ENCODE results near the gene WNT5B.
"Not testable (repeated sequence)": the region's sequence is repeated elsewhere in the genome, so short reads cannot be mapped to it uniquely, and the experiment has no call there.

Gene WNT5B

DNA sequence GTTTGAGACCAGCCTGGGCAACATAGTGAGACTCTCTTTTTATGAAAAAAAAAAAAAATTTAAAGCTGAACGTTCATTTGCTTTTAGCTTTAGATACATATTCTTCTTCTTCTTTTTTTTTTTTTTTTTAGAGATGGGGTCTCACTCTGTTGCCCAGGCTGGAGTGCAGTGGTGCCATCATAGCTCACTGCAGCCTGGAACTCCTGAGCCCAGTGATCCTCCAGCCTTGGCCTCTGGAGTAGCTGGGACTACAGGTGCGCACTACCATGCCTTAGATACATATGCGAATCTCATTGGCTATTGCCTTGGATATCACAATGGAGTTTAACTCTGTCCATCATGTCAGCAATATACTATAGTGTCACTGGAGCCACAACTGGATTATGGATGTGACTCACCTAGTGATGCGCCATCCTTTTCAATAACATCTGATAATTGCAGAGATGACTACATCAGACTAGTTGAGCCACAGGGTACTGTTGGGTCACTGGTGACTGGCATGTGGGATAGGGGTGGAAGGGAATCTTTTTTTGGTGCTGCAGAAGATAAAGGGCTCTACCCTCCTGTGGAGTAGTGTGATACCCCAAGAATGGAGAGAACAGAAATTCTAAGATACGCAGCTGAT lies 59.2 kb downstream of the WNT5B start:
- DNase-seq (ENCODE audit: low read depth in 2 of 2, low spot score in 1 of 2) = no peak

GRCh38 chr12:1690578-1691122 lies 61.6 kb downstream of the WNT5B start, which contains the start of gene ADIPOR2:
ADIPOR2 (plus strand) TSS chr12:1691070; CDS start chr12:1754344, 63,274 bp downstream.
- peak; percentile 80 to 90 for DNase-seq (ENCODE audit: low read depth in 2 of 2, low spot score in 1 of 2)

DNA sequence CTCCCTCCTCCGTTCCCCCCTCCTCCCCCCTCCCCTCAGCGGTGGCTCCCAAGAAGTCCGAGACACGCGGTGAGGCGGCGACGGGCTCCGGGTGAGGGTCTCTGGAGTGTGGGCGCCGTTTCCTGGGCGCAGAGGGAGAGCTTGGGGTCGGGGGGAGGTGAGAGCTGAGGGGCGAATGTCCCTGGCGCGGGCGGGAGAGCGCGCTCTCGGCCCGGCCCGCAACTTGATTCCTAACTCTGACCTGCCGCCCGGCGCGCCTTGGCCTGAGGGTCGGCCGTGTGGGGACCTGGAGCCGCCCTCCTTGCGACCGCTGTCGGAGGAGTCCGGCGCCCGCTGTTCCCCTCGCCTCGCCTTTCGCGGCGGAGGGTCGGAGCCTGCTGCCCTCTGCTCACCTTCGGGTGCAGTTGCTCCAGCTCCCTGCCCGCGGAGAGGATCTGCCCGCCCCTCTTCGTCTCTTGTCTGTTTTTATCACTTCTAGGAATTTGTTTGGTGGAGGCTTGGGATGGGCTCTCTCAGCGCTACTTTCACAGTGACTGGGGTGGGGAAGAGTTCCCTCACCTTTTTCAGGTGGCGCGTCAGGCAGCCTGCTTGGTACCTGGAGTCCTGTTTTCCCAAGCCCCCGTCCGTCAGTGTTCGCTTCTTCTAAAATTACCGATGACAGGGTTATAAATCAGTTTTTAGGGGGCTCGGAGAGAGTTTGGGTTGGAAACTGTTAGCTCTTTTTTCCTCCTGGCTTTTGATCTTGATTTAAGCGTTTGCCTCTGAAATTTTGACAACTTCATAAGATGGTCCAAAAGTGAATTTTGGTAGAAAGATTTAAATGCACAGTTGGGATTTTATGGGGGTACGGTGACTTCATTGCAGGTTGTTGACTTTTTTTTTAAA lies 62.3 kb downstream of the WNT5B start:
- DNase-seq (ENCODE audit: low read depth in 2 of 2, low spot score in 1 of 2) = peak in 1 of 2 donors; percentile 6

DNA sequence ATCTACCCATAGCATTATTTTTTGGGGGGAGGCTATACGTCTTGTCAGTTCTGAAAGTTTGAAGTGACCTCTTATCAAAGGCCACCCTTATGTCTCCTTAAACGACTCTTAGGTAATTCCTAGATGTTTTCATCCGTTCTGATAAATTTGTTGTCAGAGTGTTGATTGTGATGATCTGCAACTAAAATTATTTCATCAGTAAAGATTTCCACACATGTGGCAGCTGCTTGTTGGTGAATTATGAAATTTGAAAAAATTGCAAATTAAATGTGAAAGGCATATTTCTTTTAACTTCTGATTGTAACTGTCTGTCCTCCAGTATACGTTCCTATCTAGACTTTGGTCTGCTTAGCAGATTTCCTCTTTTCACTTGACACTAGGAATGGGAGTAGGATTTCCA lies 63.2 kb downstream of the WNT5B start:
- no peak for DNase-seq (ENCODE audit: low read depth in 2 of 2, low spot score in 1 of 2)

DNA sequence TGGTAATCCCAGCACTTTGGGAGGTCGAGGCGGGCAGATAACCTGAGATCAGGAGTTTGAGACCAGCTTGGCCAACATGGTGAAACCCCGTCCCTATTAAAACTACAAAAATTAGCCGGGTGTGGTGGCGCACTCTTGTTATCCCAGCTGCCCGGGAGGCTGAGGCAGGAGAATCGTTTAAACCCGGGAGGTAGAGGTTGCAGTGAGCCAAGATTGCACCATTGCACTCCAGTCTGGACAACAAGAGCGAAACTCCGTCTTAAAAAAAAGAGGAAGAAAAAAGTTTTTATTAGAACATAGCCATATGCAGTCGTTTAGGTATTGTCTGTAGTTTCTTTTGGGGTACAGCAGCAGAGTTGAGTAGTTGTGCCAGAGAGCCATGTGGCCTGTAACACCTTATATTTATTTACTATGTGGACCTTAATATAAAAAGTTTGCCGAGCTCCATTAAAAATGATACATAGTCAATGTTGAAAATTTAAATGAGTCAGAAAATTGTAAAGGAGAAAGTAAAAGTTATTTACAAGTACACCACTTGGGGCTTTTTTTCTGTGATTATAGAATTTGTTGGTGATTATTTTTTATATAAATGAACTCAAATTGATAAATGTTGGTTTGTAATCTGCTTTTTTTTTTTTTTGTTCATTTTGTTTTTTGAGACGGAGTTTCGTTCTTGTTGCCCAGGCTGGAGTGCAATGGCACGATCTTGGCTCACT lies 64.0 kb downstream of the WNT5B start:
- DNase-seq (ENCODE audit: low read depth in 2 of 2, low spot score in 1 of 2) = no peak

GRCh38 chr12:1695097-1695496 lies 66.1 kb downstream of the WNT5B start:
- not testable (repeated sequence) for DNase-seq (ENCODE audit: low read depth in 2 of 2, low spot score in 1 of 2)

DNA sequence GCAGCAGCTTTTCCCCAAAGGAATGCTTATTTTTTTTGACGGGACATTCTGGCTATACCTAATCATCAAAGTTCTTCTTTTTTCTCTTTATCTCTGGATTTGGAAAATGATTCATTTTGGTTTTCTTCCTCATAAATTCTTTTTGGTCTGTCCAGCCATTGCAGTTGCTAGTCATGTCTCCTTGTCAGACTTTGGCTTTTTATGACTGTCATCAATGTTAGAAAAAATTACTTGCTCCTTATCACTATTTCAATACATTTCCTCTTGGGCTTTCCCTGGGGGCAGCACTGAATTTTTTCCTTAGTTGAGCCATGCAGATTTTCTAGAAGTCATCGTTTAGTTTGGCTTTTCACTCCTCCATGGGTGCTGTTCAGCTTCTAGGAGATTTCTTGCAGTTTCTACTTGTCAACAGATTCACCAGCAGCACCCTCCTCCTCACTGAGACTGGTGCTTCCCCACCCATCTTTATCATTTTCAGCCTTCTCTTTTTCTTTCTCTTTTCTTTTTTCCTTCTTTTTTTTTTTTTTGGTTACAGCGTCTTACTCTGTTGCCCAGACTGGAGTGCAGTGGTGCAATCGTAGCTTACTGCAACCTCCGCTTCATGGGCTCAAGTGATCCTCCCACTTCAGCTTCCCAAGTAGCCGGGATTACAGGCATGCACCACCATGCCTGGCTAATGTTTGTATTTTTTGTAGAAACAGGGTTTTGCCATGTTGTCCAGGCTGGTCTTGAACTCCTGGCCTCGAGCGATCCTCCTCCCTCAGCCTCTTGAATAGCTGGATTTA lies 67.0 kb downstream of the WNT5B start:
- DNase-seq (ENCODE audit: low read depth in 2 of 2, low spot score in 1 of 2) = no peak

DNA sequence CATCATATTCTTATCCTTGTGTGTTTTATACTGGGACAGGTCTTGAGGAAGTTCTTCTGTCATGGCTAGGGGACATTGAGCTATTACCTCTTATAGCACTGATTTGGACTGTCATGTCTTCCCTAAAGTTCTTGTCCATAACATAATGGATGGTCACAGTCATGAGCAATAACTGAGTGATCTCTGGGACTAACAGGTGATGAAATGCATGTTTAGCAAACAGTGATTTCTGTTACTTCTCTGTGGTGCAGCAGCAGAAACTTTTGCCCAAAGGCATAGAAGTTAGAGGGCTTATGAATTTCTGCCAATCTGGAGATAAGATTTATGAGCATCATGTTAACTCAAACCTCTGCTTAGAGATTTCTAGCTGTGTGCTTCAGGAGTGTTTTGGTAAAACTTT lies 67.8 kb downstream of the WNT5B start:
- DNase-seq (ENCODE audit: low read depth in 2 of 2, low spot score in 1 of 2) = no peak

All from stimulated activated CD8-positive, alpha-beta memory T cell treated with anti-CD3 and anti-CD28 coated beads, Interleukin-4, amount 100 ng/mL, for 1 hour (primary cell).